OCI-LY7 (cell line): Measurements from ENCODE around the gene LGALS9B.
"Not testable (repeated sequence)": the region's sequence is repeated elsewhere in the genome, so short reads cannot be mapped to it uniquely, and the experiment has no call there.

Experiments used
- EZH2phosphoT487 ChIP-seq: fragments of 200-600 bp; sonication (generic); IDR thresholded peaks from 2 replicates; pipeline ENCODE4 v1.6.1; 2018; ENCODE audit warnings: low read depth, borderline replicate concordance, mild to moderate bottlenecking, mixed run types, antibody characterized with exemption, low read length, moderate library complexity, mixed read lengths
- TF ChIP-seq, protein P1 (sequence below): fragments of 200-600 bp; sonication (generic); conservative IDR thresholded peaks from 2 replicates; pipeline ENCODE4 v1.5.1; 2014; ENCODE audit warnings: mild to moderate bottlenecking, antibody characterized with exemption, low read length, moderate library complexity, mixed read lengths

DNA sequence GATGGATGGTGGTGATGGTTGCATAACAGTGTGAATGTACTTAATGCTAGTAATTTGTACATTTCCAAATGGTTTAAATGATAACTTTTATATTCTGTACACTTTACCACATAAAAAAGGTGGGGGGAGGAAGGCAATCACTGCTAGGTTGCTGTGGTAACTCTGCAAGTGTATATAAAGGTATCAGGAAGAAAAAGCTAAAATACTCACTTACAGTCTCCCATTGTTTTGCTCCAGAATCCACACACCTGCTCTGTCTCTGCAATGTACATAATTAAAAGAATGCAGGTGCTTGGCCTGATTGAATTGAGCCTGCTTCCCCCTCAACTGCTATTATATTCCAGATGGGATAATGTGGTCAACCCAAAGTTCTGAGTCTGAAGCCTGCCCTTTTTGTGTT is 6.7 kb upstream of the LGALS9B start:
- TF ChIP-seq, protein P1, sequence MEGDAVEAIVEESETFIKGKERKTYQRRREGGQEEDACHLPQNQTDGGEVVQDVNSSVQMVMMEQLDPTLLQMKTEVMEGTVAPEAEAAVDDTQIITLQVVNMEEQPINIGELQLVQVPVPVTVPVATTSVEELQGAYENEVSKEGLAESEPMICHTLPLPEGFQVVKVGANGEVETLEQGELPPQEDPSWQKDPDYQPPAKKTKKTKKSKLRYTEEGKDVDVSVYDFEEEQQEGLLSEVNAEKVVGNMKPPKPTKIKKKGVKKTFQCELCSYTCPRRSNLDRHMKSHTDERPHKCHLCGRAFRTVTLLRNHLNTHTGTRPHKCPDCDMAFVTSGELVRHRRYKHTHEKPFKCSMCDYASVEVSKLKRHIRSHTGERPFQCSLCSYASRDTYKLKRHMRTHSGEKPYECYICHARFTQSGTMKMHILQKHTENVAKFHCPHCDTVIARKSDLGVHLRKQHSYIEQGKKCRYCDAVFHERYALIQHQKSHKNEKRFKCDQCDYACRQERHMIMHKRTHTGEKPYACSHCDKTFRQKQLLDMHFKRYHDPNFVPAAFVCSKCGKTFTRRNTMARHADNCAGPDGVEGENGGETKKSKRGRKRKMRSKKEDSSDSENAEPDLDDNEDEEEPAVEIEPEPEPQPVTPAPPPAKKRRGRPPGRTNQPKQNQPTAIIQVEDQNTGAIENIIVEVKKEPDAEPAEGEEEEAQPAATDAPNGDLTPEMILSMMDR: not testable (repeated sequence)
- not testable (repeated sequence) for TF ChIP-seq EZH2phosphoT487
